K562 (cell line): ENCODE results near the gene C6orf15. TPM values are rescaled to one million over a fixed set of nuclear protein-coding genes. Genes with fewer than 3 reads are reported as not detected.

Experiments
- ATAC-seq: fragments of 200-7000 bp; cut with Tn5 transposase; 3 replicates; pipeline ENCODE4 v1.9.1; 2020; ENCODE audit warnings: moderate library complexity
- BruUV-seq: library from RNA; stranded (reverse); fragments of 400-500 nt; replicated peaks from 2 replicates; lab custom pipeline; 2021; lab: Mats Ljungman, UMichigan
- CTCF ChIA-PET: fragments of 300-600 bp; formaldehyde crosslinking; extraction: SDS; loops from one replicate; lab custom pipeline; 2021; ENCODE audit warnings: low intra/inter-chr PET ratio; lab: Yijun Ruan, JAX
- POLR2A ChIA-PET: fragments of 300-600, 350-650 bp; sonication (Branson Sonifier 250); formaldehyde crosslinking; extraction: SDS; loops from one replicate; lab custom pipeline; 2021; ENCODE audit warnings: antibody characterized with exemption, inconsistent platforms; lab: Yijun Ruan, JAX
- DNase-seq, 4 experiments: peaks; one replicate each; pipeline versions ENCODE4 v3.0.0 to v3.0.0-alpha.2; 2011 to 2018; ENCODE audit warnings: low spot score in 3 of 4, mixed read lengths in 3 of 4; ENCODE audit errors: extremely low read depth in 1 of 4
- FAIRE-seq: peaks from 2 replicates; lab custom pipeline; 2011; peaks lifted over from hg19 to GRCh38; lab: Jason Lieb, UNC
- H2AFZ ChIP-seq: 2 replicates; pipeline ENCODE4 v1.6.0; 2011; ENCODE audit warnings: low read depth, low read length, control low read depth, inconsistent platforms
- H3K27ac ChIP-seq: fragments of 200-600 bp; 3 replicates; pipeline ENCODE4 v1.8.0; 2011; ENCODE audit warnings: low read depth, mild to moderate bottlenecking, control low read depth, inconsistent platforms, low read length, moderate library complexity, mixed read lengths; ENCODE audit errors: extremely low read depth
- H3K27me3 ChIP-seq, 2 experiments: fragments of 300-600 bp in 1 of 2; 2 replicates in 1 of 2; 3 replicates in 1 of 2; pipeline versions ENCODE4 v1.6.0 to v1.8.0; 2011; ENCODE audit warnings: inconsistent platforms in 2 of 2, low read length in 2 of 2, mild to moderate bottlenecking in 1 of 2, mixed read lengths in 1 of 2, moderate library complexity in 1 of 2; ENCODE audit not compliant: control insufficient read depth in 2 of 2, insufficient read depth in 2 of 2
- H3K36me3 ChIP-seq: fragments of 300-600 bp; 3 replicates; pipeline ENCODE4 v1.8.0; 2011; ENCODE audit warnings: mild to moderate bottlenecking, low read length, inconsistent platforms; ENCODE audit not compliant: control insufficient read depth, insufficient read depth
- H3K4me1 ChIP-seq, 2 experiments: fragments of 200-600 bp in 1 of 2; replicated peaks in 1 of 2; 2 replicates in 1 of 2; 3 replicates in 1 of 2; pipeline versions ENCODE4 v1.5.1 to v1.8.0; 2011; ENCODE audit warnings: inconsistent platforms in 2 of 2, low read length in 2 of 2, mild to moderate bottlenecking in 1 of 2, mixed read lengths in 1 of 2, moderate library complexity in 1 of 2; ENCODE audit not compliant: control insufficient read depth in 2 of 2, insufficient read depth in 2 of 2
- H3K4me2 ChIP-seq: 2 replicates; pipeline ENCODE4 v1.6.1; 2011; ENCODE audit warnings: low read length, control low read depth, inconsistent platforms, mixed read lengths; ENCODE audit not compliant: insufficient read depth
- H3K4me3 ChIP-seq: fragments of 200-600 bp; sonication (generic), shearing (Covaris generic); 2 replicates; pipeline ENCODE4 v1.5.1; 2016; ENCODE audit warnings: control low read depth, inconsistent platforms
- H3K79me2 ChIP-seq: fragments of 200-600 bp; 3 replicates; pipeline ENCODE4 v1.8.0; 2011; ENCODE audit warnings: low read length, inconsistent platforms; ENCODE audit not compliant: control insufficient read depth, insufficient read depth
- H3K9ac ChIP-seq, 2 experiments: 2 replicates each; pipeline versions ENCODE4 v1.6.0 to v1.6.1; 2011; ENCODE audit warnings: low read depth in 2 of 2, low read length in 2 of 2, control low read depth in 1 of 2, inconsistent platforms in 1 of 2, mild to moderate bottlenecking in 1 of 2, mixed read lengths in 1 of 2; ENCODE audit not compliant: insufficient read depth in 1 of 2
- H3K9me1 ChIP-seq: one replicate; pipeline ENCODE4 v1.6.0; 2011; ENCODE audit warnings: inconsistent platforms, mild to moderate bottlenecking, low read length, moderate library complexity; ENCODE audit not compliant: control insufficient read depth, insufficient read depth
- H3K9me3 ChIP-seq: replicated peaks from 2 replicates; pipeline ENCODE4 v1.5.1; 2011; ENCODE audit warnings: low read depth, low read length, inconsistent platforms; ENCODE audit not compliant: control insufficient read depth, insufficient read depth
- H4K20me1 ChIP-seq: replicated peaks from 2 replicates; pipeline ENCODE4 v1.6.1; 2011; ENCODE audit warnings: low read length, inconsistent platforms, mixed read lengths; ENCODE audit not compliant: control insufficient read depth, insufficient read depth
- CBFB ChIP-seq: sonication (generic); formaldehyde crosslinking; IDR thresholded peaks from 2 replicates; pipeline ENCODE4 v1.4.0; 2020; ENCODE audit warnings: mild to moderate bottlenecking, missing genetic modification reagents
- E2F3 ChIP-seq: fragments of 250-450 bp; sonication (Bioruptor Pico); IDR thresholded peaks from 2 replicates; pipeline ENCODE4 v1.4.0; 2020; ENCODE audit warnings: mild to moderate bottlenecking
- JUND ChIP-seq, 2 experiments: IDR thresholded peaks; 2 replicates in 1 of 2; 3 replicates in 1 of 2; pipeline ENCODE4 v1.6.1; 2011; ENCODE audit warnings: borderline replicate concordance in 2 of 2, low read depth in 2 of 2, low read length in 2 of 2, improper control_type of control experiment in 1 of 2, missing biosample characterization in 1 of 2, missing genetic modification characterization in 1 of 2, missing genetic modification reagents in 1 of 2
- KDM5B ChIP-seq: fragments of 200-600 bp; sonication (generic); IDR thresholded peaks from 2 replicates; pipeline ENCODE4 v1.6.1; 2012; ENCODE audit warnings: low read depth, mild to moderate bottlenecking, moderate library complexity, low read length, control low read depth, inconsistent platforms; ENCODE audit not compliant: insufficient replicate concordance
- MAFG ChIP-seq: fragments of 450-650 bp; conservative IDR thresholded peaks from 2 replicates; pipeline ENCODE4 v1.6.1; 2016; ENCODE audit warnings: missing genetic modification characterization, missing compliant biosample characterization
- MEIS2 ChIP-seq: fragments of 450-650 bp; IDR thresholded peaks from 2 replicates; pipeline ENCODE4 v1.6.1; 2014; ENCODE audit warnings: mild to moderate bottlenecking; ENCODE audit not compliant: partially characterized antibody
- MTA2 ChIP-seq: fragments of 450-650 bp; IDR thresholded peaks from 2 replicates; pipeline ENCODE4 v1.6.1; 2016; ENCODE audit warnings: low read depth
- NCOA4 ChIP-seq: fragments of 450-650 bp; IDR thresholded peaks from 2 replicates; pipeline ENCODE4 v1.6.1; 2018; ENCODE audit warnings: mild to moderate bottlenecking; ENCODE audit not compliant: partially characterized antibody
- NR1H2 ChIP-seq: sonication (generic); formaldehyde crosslinking; IDR thresholded peaks from 2 replicates; pipeline ENCODE4 v1.4.0; 2020; ENCODE audit warnings: mild to moderate bottlenecking, missing genetic modification reagents
- SP1 ChIP-seq: sonication (generic); formaldehyde crosslinking; IDR thresholded peaks from 2 replicates; pipeline ENCODE4 v1.8.1; 2022; ENCODE audit warnings: mild to moderate bottlenecking, missing genetic modification reagents
- TCFL5 ChIP-seq: fragments of 250-450 bp; sonication (Bioruptor Pico); conservative IDR thresholded peaks from 2 replicates; pipeline ENCODE4 v1.6.1; 2021; ENCODE audit warnings: mild to moderate bottlenecking, moderate library complexity, matching md5 sums
- TEAD1 ChIP-seq, 2 experiments: fragments of 450-650 bp in 1 of 2; sonication (generic) in 1 of 2; formaldehyde crosslinking; IDR thresholded peaks; 2 replicates each; pipeline versions ENCODE4 v1.4.0 to v1.8.0; 2020 to 2022; ENCODE audit warnings: mild to moderate bottlenecking in 2 of 2, missing genetic modification reagents in 1 of 2
- ZNF239 ChIP-seq: fragments of 250-450 bp; sonication (Bioruptor Pico); IDR thresholded peaks from 2 replicates; pipeline ENCODE4 v1.4.0; 2020; ENCODE audit warnings: mild to moderate bottlenecking
- ZNF449 ChIP-seq: fragments of 250-450 bp; sonication (Bioruptor Pico); IDR thresholded peaks from 2 replicates; pipeline ENCODE4 v1.8.0; 2022; ENCODE audit warnings: moderate library complexity, mild to moderate bottlenecking, inconsistent platforms
- WGBS: fragments of 100-300 bp; shearing (Covaris generic); methylation state at CpG from one replicate; pipeline ENCODE4 v1.1.6; 2016; ENCODE audit warnings: low coverage, mixed read lengths; ENCODE audit not compliant: insufficient coverage; ENCODE audit errors: missing lambda C conversion rate; 5-methylcytosine and 5-hydroxymethylcytosine counted together
- in situ Hi-C: fragments of 300-500 bp; cut with MboI; formaldehyde crosslinking; loops from 4 replicates; pipeline ENCODE4 v1.15.0; 2018; ENCODE audit warnings: inconsistent platforms, mixed read lengths
- intact Hi-C: fragments of 100-400 bp; cut with micrococcal nuclease; formaldehyde crosslinking; loops from 2 replicates; pipeline ENCODE4 v1.14.2; 2022
- polyA plus RNA-seq, 8 experiments: library from polyadenylated mRNA; depleted of rRNA in 4 of 8; stranded (reverse) in 5 of 8; unstranded in 3 of 8; fragments of >200 nt; fragmentation: Nextera tagmentation in 2 of 8; fragmentation: Illumina TruSeq in 1 of 8; extraction: Ambion mirVana in 2 of 8; extraction: Trizol in 1 of 8; gene quantifications; 2 replicates each; pipeline versions ENCODE4 v1.2.1 to v1.2.3, GENCODE V29; 2011 to 2014; ENCODE audit warnings: inconsistent platforms in 1 of 8, missing spikeins in 1 of 8
- total RNA-seq, 7 experiments: library from RNA; depleted of rRNA in 6 of 7; stranded (reverse); fragments of >200 nt in 6 of 7; fragmentation: Illumina TruSeq in 2 of 7; extraction: Trizol in 2 of 7; gene quantifications; 2 replicates each; pipeline versions ENCODE4 v1.2.1 to v1.2.3, GENCODE V29; 2011 to 2021; ENCODE audit warnings: low replicate concordance in 1 of 7
- TF ChIP-seq, protein P1 (sequence below): fragments of 250-450 bp; sonication (Bioruptor Pico); IDR thresholded peaks from 2 replicates; pipeline ENCODE4 v1.8.0; 2022; ENCODE audit warnings: inconsistent platforms, mild to moderate bottlenecking, moderate library complexity, borderline replicate concordance

The C6orf15 gene
- total and polyA plus RNA-seq, 9 of the 15 experiments (the other 6 are each of a cell fraction or from before 2014, with no cell fraction given) = not detected

- no peak for TF ChIP-seq JUND (IDR thresholded peaks at IDR 0.05; ENCODE audit: borderline replicate concordance, low read depth, low read length)
- TF ChIP-seq JUND (tag; IDR thresholded peaks at IDR 0.05; ENCODE audit: borderline replicate concordance, low read depth, low read length) = no peak
- TF ChIP-seq MTA2 = no peak
- TF ChIP-seq NCOA4 = no peak
- TF ChIP-seq, protein P1, sequence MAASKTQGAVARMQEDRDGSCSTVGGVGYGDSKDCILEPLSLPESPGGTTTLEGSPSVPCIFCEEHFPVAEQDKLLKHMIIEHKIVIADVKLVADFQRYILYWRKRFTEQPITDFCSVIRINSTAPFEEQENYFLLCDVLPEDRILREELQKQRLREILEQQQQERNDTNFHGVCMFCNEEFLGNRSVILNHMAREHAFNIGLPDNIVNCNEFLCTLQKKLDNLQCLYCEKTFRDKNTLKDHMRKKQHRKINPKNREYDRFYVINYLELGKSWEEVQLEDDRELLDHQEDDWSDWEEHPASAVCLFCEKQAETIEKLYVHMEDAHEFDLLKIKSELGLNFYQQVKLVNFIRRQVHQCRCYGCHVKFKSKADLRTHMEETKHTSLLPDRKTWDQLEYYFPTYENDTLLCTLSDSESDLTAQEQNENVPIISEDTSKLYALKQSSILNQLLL (CRISPR knock-in tag) = no peak
These were observed 46.8 kb upstream of the C6orf15 start (continued) for GRCh38 chr6:31158863-31159855.

DNA sequence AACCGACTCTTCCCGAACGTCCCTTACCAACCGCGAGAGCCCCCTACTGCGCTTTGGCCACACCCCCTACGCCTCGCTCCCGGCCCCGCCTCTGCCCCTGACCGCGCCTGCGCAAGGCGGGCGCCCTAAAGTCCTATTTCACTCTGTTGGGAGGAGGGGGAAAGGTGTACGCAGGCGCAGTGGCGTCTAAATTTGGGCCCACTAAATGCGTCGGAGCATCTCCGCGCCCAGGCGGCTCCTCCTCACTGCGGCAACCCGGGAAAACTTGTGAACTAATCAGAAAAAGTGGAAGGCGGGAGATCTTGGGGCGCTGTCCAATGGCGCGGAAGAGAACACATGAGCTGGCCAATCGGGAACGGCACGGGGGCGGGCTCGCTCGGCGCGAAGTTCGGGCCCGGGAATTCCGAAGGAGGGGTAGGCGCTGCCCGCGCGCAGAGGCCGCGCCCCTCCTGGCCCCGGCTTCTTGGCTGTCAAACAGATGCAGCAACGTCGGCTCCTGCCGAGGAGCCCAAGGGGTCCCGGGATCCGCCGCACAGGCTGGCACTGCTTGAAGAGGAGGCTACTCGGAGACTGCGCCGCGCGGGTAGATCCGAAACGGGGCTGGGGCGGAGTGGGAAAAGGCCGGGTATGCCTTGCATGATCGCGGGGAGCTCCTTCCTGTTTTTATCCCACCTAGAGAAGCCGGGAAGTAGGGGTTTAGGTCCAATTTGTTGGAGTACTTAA is 45.9 kb upstream of the C6orf15 start, which contains the start of gene TCF19:
TCF19 (plus strand) TSS at position 450 of the 723 bp plus-strand sequence. CDS start 881 bp downstream, outside the sequence.
- peak within 1 kb of the TSS; percentile 81 to 96 for H3K9ac ChIP-seq
- H3K36me3 ChIP-seq = peaks cover 50% of the 10 kb centered on the region; the same call in 2 of the 3 replicates
- peak within 1 kb of the TSS; percentile 75 for H3K4me3 ChIP-seq
- no peaks in the 10 kb centered on the region for H3K27me3 ChIP-seq
- peaks cover 17 to 30% of the 10 kb centered on the region in 2 experiments; a peak in 4 of 5 replicates for H3K4me1 ChIP-seq
- ChIA-PET POLR2A (interaction anchor here (0.6 to 1.9 kb wide), 12 partner anchors 9 to 473 kb away, joined by 3 to 7 read pairs (median 4); no protein-coding TSS in a partner anchor), CTCF (interaction anchor here (0.6 kb wide), 1 partner anchor 149 kb away, joined by 3 read pairs; no protein-coding TSS in a partner anchor)
- DNase-seq = peak; percentile 100
- FAIRE-seq = peak; percentile 98
- in situ Hi-C loops (no loop called here), intact Hi-C loops (loop anchor here (2.0 kb wide), 1 partner anchor 22 kb away; no protein-coding TSS in a partner anchor)
- no peaks in the 10 kb centered on the region for H3K9me3 ChIP-seq
- no peaks in the 10 kb centered on the region; the same call in 1 of the 2 replicates for H4K20me1 ChIP-seq
- H2AFZ ChIP-seq = peak within 1 kb of the TSS; percentile 96
- peak; percentile 95 for ATAC-seq
- H3K4me2 ChIP-seq = peak within 1 kb of the TSS; percentile 92
- no TSS peak for BruUV-seq
- H3K9me1 ChIP-seq = no peaks in the 10 kb centered on the region
- H3K27ac ChIP-seq = peak within 1 kb of the TSS; percentile 79
- H3K79me2 ChIP-seq = peaks cover 24% of the 10 kb centered on the region; the same call in 2 of the 3 replicates
- under 1% methylated on average over 60 of the region's 65 CpGs for WGBS
- no peak for TF ChIP-seq MAFG (tag)
- TF ChIP-seq TEAD1 (CRISPR knock-in tag; IDR thresholded peaks at IDR 0.05) = peak; percentile 82 to 96; a peak in 3 of 4 replicates
- no peak for TF ChIP-seq ZNF449
- peak; percentile 93 for TF ChIP-seq E2F3 (CRISPR knock-in tag)
- peak; percentile 93 for TF ChIP-seq MEIS2
- TF ChIP-seq SP1 = peak; percentile 78
- TF ChIP-seq CBFB = no peak
- 0 out of 2 replicates have a peak, but pooled peaks have one; percentile 54 for TF ChIP-seq NR1H2
- no peak for TF ChIP-seq TCFL5 (CRISPR knock-in tag)
- no peak for TF ChIP-seq ZNF239 (CRISPR knock-in tag)
- TF ChIP-seq KDM5B = no peak
